K562 (cell line): ENCODE results near the gene FARSA. TPM values are rescaled to one million over a fixed set of nuclear protein-coding genes. Genes with fewer than 3 reads are reported as not detected.

Source experiments
- CBX3 ChIP-seq, 2 experiments: IDR thresholded peaks; 1 replicate in 1 of 2; 2 replicates in 1 of 2; pipeline ENCODE4 v1.6.1; 2012; ENCODE audit warnings: inconsistent platforms in 2 of 2, low read length in 2 of 2, borderline replicate concordance in 1 of 2, control low read depth in 1 of 2
- CCAR2 ChIP-seq: fragments of 200-400 bp; formaldehyde crosslinking; IDR thresholded peaks from 2 replicates; pipeline ENCODE4 v1.6.1; 2017; ENCODE audit warnings: mild to moderate bottlenecking, low read depth, low read length
- FOXA1 ChIP-seq: fragments of 450-650 bp; IDR thresholded peaks from 2 replicates; pipeline ENCODE4 v1.6.1; 2016; ENCODE audit warnings: mild to moderate bottlenecking, borderline replicate concordance
- GATAD2B ChIP-seq: fragments of 450-650 bp; IDR thresholded peaks from 2 replicates; pipeline ENCODE4 v1.6.1; 2017; ENCODE audit warnings: mild to moderate bottlenecking, borderline replicate concordance
- HNRNPLL ChIP-seq: fragments of 200-400 bp; formaldehyde crosslinking; IDR thresholded peaks from 2 replicates; pipeline ENCODE4 v1.6.1; 2017; ENCODE audit warnings: low read length, low read depth, mild to moderate bottlenecking; ENCODE audit not compliant: poor library complexity, severe bottlenecking
- LARP7 ChIP-seq: fragments of 450-650 bp; IDR thresholded peaks from 2 replicates; pipeline ENCODE4 v1.6.1; 2016
- MGA ChIP-seq: fragments of 450-650 bp; IDR thresholded peaks from 2 replicates; pipeline ENCODE4 v1.6.1; 2016; ENCODE audit warnings: mild to moderate bottlenecking, moderate library complexity
- NR2C1 ChIP-seq, 2 experiments: fragments of 450-650 bp; IDR thresholded peaks; 2 replicates each; pipeline ENCODE4 v1.6.1; 2017; ENCODE audit warnings: mild to moderate bottlenecking in 2 of 2, antibody characterized with exemption in 1 of 2, inconsistent platforms in 1 of 2, missing compliant biosample characterization in 1 of 2, missing genetic modification characterization in 1 of 2
- PHTF2 ChIP-seq: fragments of 250-450 bp; sonication (Bioruptor Pico); IDR thresholded peaks from 2 replicates; pipeline ENCODE4 v1.5.0; 2021; ENCODE audit warnings: mild to moderate bottlenecking
- VEZF1 ChIP-seq: fragments of 200-800 bp; sonication (Bioruptor generic); IDR thresholded peaks from 2 replicates; pipeline ENCODE4 v1.6.1; 2017; ENCODE audit warnings: missing genetic modification characterization, missing compliant biosample characterization
- ZEB2 ChIP-seq: fragments of 450-650 bp; IDR thresholded peaks from 2 replicates; pipeline ENCODE4 v1.6.1; 2016
- ZNF24 ChIP-seq: fragments of 450-650 bp; IDR thresholded peaks from 2 replicates; pipeline ENCODE4 v1.6.1; 2016
- ZNF695 ChIP-seq: fragments of 450-650 bp; formaldehyde crosslinking; IDR thresholded peaks from 2 replicates; pipeline ENCODE4 v1.4.0; 2020; ENCODE audit warnings: mild to moderate bottlenecking, moderate library complexity
- polyA plus RNA-seq, 8 experiments: library from polyadenylated mRNA; depleted of rRNA in 4 of 8; stranded (reverse) in 5 of 8; unstranded in 3 of 8; fragments of >200 nt; fragmentation: Nextera tagmentation in 2 of 8; fragmentation: Illumina TruSeq in 1 of 8; extraction: Ambion mirVana in 2 of 8; extraction: Trizol in 1 of 8; gene quantifications; 2 replicates each; pipeline versions ENCODE4 v1.2.1 to v1.2.3, GENCODE V29; 2011 to 2014; ENCODE audit warnings: inconsistent platforms in 1 of 8, missing spikeins in 1 of 8
- total RNA-seq, 7 experiments: library from RNA; depleted of rRNA in 6 of 7; stranded (reverse); fragments of >200 nt in 6 of 7; fragmentation: Illumina TruSeq in 2 of 7; extraction: Trizol in 2 of 7; gene quantifications; 2 replicates each; pipeline versions ENCODE4 v1.2.1 to v1.2.3, GENCODE V29; 2011 to 2021; ENCODE audit warnings: low replicate concordance in 1 of 7
- TF ChIP-seq, protein P1 (sequence below): sonication (generic); formaldehyde crosslinking; IDR thresholded peaks from 2 replicates; pipeline ENCODE4 v1.8.0; 2022; ENCODE audit warnings: missing genetic modification reagents, mild to moderate bottlenecking, borderline replicate concordance

The FARSA gene
- total and polyA plus RNA-seq, 9 of the 15 experiments (the other 6 are each of a cell fraction or from before 2014, with no cell fraction given) = 25.2 to 237 (median 89.6) TPM

- TF ChIP-seq MGA (peak; percentile 88), GATAD2B (peak; percentile 100), ZEB2 (peak; percentile 57), VEZF1 (CRISPR knock-in tag) (peak; percentile 95), HNRNPLL (peak; percentile 67), ZNF695 (peak; percentile 24; the same call in 1 of the 2 replicates), PHTF2 (no peak), CCAR2 (no peak), LARP7 (no peak), ZNF24 (no peak), CBX3 (IDR thresholded peaks at IDR 0.05; ENCODE audit: borderline replicate concordance in 1 of 2, low read length in 2 of 2) (no peak; a peak in 1 of 3 replicates), NR2C1 (IDR thresholded peaks at IDR 0.05) (peak; percentile 46; the same call in 1 of the 2 replicates), NR2C1 (tag; IDR thresholded peaks at IDR 0.05) (no peak), FOXA1 (no peak)
- TF ChIP-seq, protein P1, sequence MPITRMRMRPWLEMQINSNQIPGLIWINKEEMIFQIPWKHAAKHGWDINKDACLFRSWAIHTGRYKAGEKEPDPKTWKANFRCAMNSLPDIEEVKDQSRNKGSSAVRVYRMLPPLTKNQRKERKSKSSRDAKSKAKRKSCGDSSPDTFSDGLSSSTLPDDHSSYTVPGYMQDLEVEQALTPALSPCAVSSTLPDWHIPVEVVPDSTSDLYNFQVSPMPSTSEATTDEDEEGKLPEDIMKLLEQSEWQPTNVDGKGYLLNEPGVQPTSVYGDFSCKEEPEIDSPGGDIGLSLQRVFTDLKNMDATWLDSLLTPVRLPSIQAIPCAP (CRISPR knock-in tag) = no peak
These were observed 4.6 kb upstream of the FARSA start, which contains the start of gene CALR (continued) for GRCh38 chr19:12937927-12938778.
